Transverse colon (tissue), 4 donors: ENCODE results near the gene TEAD3. TPM values are rescaled to one million over a fixed set of nuclear protein-coding genes. Genes with fewer than 3 reads are reported as not detected.
"Not testable (repeated sequence)": the region's sequence is repeated elsewhere in the genome, so short reads cannot be mapped to it uniquely, and the experiment has no call there.

Experiments
- DNase-seq: peaks from one replicate; pipeline ENCODE4 v3.0.0-alpha.2; 2019
- H3K27ac ChIP-seq, 4 donors: fragments of 200-600 bp; sonication (generic); 2 replicates each; pipeline ENCODE4 v1.5.1; 2016 to 2018; ENCODE audit warnings: inconsistent platforms in 4 of 4
- H3K27me3 ChIP-seq: fragments of 200-600 bp; sonication (generic); 2 replicates; pipeline ENCODE4 v1.5.1; 2017; ENCODE audit warnings: inconsistent platforms
- H3K36me3 ChIP-seq, 4 donors: fragments of 200-600 bp; sonication (generic); 2 replicates each; pipeline ENCODE4 v1.5.1; 2017 to 2019; ENCODE audit warnings: inconsistent platforms in 4 of 4
- H3K4me1 ChIP-seq, 4 donors: fragments of 200-600 bp; sonication (generic); 2 replicates each; pipeline ENCODE4 v1.5.1; 2017 to 2020; ENCODE audit warnings: inconsistent platforms in 4 of 4
- H3K4me3 ChIP-seq, 4 donors: fragments of 200-600 bp; sonication (generic); 1 replicate in 1 of 4; 2 replicates in 3 of 4; pipeline versions ENCODE4 v1.5.1 to v1.6.1; 2017 to 2019; ENCODE audit warnings: inconsistent platforms in 4 of 4
- H3K9me3 ChIP-seq, 2 donors: fragments of 200-600 bp; sonication (generic); 2 replicates each; pipeline ENCODE4 v1.5.1; 2017 to 2019; ENCODE audit warnings: inconsistent platforms in 2 of 2
- EP300 ChIP-seq: sonication (generic); formaldehyde crosslinking; IDR thresholded peaks from one replicate; pipeline ENCODE4 v1.6.1; 2017; ENCODE audit warnings: antibody characterized with exemption, low read depth
- POLR2A ChIP-seq: fragments of 450-650 bp; IDR thresholded peaks from one replicate; pipeline ENCODE4 v1.6.1; 2016; ENCODE audit warnings: antibody characterized with exemption, mild to moderate bottlenecking, moderate library complexity
- POLR2AphosphoS5 ChIP-seq, 3 donors: sonication (generic); formaldehyde crosslinking; IDR thresholded peaks; one replicate each; pipeline ENCODE4 v1.6.1; 2016; ENCODE audit warnings: antibody characterized with exemption in 3 of 3
- WGBS, 2 donors: methylation state at CpG; one replicate each; pipeline ENCODE4 v1.1.5; 2018; ENCODE audit warnings: low coverage in 1 of 2; 5-methylcytosine and 5-hydroxymethylcytosine counted together
- in situ Hi-C, 4 donors: fragments of 200-750 bp; cut with MboI; loops; one replicate each; pipeline versions ENCODE4 v1.15.0 to v1.15.1; 2017; ENCODE audit warnings: low sequenced_read_pairs in 3 of 4, low pct_ligation_motif_present in 1 of 4, low pct_unique_long_range_greater_than_20kb in 1 of 4
- intact Hi-C: fragments of 100-400 bp; cut with DNase I; formaldehyde crosslinking; loops from one replicate; pipeline ENCODE4 v1.15.1; 2023; ENCODE audit warnings: low total_unique reads
- total RNA-seq, 4 donors: library from RNA; depleted of rRNA; stranded (reverse); fragments of >200 nt; gene quantifications; one replicate each; pipeline ENCODE4 v1.1.0, GENCODE V29; 2016
- TF ChIP-seq, protein P1 (sequence below), 5 experiments: fragments of 200-600 bp in 3 of 5; fragments of 450-650 bp in 2 of 5; sonication (generic) in 3 of 5; IDR thresholded peaks; 1 replicate in 2 of 5; 2 replicates in 3 of 5; pipeline ENCODE4 v1.5.1; 2016 to 2017; ENCODE audit warnings: antibody characterized with exemption in 5 of 5, inconsistent platforms in 3 of 5, mild to moderate bottlenecking in 2 of 5, moderate library complexity in 1 of 5

TEAD3 gene
- total RNA-seq, 4 donors from 2014 or later, result 23.0 to 67.7 (median 25.3) TPM

DNA sequence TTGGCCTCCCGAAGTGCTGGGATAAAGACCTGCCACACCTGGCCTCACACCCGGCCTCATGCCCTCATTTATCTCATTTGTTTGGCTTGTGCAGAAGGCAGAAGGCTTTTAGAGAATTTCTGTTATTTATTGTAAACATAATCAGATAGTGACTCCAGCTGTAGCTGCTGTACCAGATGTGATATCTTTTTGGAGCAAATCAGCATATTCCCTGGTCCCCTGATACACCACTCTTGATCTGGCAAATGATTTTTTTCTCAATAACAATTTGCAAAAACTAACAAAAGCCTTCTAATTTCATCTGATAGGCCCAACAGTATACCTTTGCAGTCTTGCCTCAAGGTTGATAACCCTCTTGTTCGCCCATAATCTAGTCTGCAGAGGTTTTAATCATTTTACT, 42.3 kb upstream of the TEAD3 start:
- WGBS, 2 donors, result 70 to 80% methylated on average over 1 to 3 of the region's 3 CpGs
- in situ Hi-C loops, result no loop called here

DNA sequence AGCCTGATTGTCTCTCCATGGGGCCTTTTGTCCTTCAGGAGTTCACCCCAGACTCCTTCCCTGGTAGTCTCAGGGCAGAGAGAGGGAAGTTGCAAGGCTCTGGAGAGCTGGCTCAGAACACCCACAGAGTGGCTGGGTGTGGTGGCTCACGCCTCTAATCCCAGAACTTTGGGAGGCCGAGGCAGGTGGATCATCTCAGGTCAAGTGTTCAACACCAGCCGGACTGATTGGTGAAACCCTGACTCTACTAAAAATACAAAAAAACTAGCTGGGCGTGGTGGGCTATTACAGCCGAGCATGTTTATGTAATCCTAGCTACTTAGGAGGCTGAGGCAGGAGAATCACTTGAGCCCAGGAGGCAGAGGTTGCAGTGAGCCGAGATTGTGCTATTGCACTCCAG, 39.0 kb upstream of the TEAD3 start:
- H3K36me3 ChIP-seq, H3K4me1 ChIP-seq, H3K4me3 ChIP-seq, in situ Hi-C loops, H3K9me3 ChIP-seq, H3K27ac ChIP-seq, intact Hi-C loops, DNase-seq, H3K27me3 ChIP-seq: not testable (repeated sequence)
- WGBS, 2 donors, result 60 to 82% methylated on average over 2 to 6 of the region's 6 CpGs

More for the DNA sequence above, 42.3 kb upstream of the TEAD3 start:
- DNase-seq, result no peak
- no peaks in the 10 kb centered on the region for H3K27me3 ChIP-seq
- intact Hi-C loops, result no loop called here
- H3K4me3 ChIP-seq, result no peak overlapping the region
- no peak overlapping the region for H3K27ac ChIP-seq
- H3K36me3 ChIP-seq, result no peaks in the 10 kb centered on the region
- TF ChIP-seq EP300, result no peak
- TF ChIP-seq, protein P1, sequence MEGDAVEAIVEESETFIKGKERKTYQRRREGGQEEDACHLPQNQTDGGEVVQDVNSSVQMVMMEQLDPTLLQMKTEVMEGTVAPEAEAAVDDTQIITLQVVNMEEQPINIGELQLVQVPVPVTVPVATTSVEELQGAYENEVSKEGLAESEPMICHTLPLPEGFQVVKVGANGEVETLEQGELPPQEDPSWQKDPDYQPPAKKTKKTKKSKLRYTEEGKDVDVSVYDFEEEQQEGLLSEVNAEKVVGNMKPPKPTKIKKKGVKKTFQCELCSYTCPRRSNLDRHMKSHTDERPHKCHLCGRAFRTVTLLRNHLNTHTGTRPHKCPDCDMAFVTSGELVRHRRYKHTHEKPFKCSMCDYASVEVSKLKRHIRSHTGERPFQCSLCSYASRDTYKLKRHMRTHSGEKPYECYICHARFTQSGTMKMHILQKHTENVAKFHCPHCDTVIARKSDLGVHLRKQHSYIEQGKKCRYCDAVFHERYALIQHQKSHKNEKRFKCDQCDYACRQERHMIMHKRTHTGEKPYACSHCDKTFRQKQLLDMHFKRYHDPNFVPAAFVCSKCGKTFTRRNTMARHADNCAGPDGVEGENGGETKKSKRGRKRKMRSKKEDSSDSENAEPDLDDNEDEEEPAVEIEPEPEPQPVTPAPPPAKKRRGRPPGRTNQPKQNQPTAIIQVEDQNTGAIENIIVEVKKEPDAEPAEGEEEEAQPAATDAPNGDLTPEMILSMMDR (IDR thresholded peaks at IDR 0.05), result no peak
- no peak for TF ChIP-seq POLR2A
- no peak for TF ChIP-seq POLR2AphosphoS5 (IDR thresholded peaks at IDR 0.05)
- H3K9me3 ChIP-seq, result no peaks in the 10 kb centered on the region
- H3K4me1 ChIP-seq, result peaks cover 0 to 2% (median 0%) of the 10 kb centered on the region in 4 donors

DNA sequence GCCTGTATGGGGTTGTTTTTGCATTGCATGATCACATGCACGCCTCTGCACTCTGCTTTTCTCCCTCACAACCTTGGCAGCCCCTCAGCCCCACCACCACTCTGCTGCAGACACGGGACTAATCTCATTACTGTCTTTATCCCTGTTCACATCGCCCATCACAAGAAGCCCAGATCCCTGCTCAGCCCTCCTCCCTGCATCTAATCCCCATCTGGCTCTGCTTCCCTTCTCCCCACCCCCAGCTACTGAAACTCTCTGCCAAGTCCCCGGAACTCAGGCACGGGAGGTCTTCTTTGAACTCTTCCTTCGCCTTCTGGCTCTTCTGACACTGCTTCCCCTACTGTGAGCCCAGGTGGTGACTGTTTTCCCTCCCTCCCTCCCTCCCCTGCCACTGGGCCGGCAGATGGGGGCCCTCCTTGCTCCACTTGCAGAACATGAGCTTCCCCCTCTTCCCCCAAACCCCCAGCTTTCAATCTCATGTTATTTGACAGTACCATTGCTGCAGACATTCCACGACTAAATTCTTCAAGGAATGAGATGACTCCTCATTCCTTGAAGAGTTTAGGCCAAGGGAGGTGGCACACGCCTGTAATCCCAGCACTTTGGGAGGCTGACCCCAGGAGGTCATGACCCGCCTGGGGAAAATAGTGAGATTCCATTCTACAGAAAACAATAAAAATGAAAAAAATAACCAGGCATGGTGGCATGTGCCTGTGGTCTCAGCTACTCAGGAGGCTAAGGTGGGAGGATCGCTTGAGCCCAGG, 37.7 kb upstream of the TEAD3 start:
- TF ChIP-seq POLR2AphosphoS5 (IDR thresholded peaks at IDR 0.05) (no peak), EP300 (no peak), POLR2A (no peak)
- TF ChIP-seq, protein P1 (IDR thresholded peaks at IDR 0.05), result no peak
- H3K27ac ChIP-seq, result no peak overlapping the region
- H3K4me3 ChIP-seq, result no peak overlapping the region
- no peaks in the 10 kb centered on the region for H3K36me3 ChIP-seq
- no peaks in the 10 kb centered on the region for H3K9me3 ChIP-seq
- peaks cover 0 to 4% (median 0%) of the 10 kb centered on the region in 4 donors for H3K4me1 ChIP-seq
- in situ Hi-C loops (no loop called here), intact Hi-C loops (no loop called here)
- WGBS, 2 donors, result 43 to 54% methylated on average over 8 to 11 of the region's 11 CpGs
- no peaks in the 10 kb centered on the region for H3K27me3 ChIP-seq
- DNase-seq, result no peak

DNA sequence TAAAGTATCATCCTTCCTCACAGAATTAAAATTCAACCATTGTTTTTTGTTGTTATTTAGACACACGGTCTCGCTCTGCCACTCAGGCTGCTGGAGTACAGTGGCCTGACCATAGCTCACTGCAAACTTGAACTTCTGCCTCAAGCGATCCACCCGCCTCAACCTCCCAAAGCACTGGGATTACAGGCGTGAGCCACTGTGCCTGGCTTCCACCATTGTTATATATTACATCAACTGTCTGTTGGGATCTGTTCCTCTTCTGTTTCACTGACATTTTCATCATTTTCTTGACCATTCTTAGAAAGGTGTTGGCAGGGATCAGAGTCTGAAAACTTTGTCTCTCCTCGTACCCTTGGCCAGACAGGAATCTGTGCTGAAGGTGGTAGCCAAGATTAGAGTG, 37.1 kb upstream of the TEAD3 start:
- H3K27me3 ChIP-seq, result no peaks in the 10 kb centered on the region
- 61 to 86% methylated on average over 5 to 6 of the region's 6 CpGs for WGBS, 2 donors
- no peaks in the 10 kb centered on the region for H3K36me3 ChIP-seq
- no peak overlapping the region for H3K4me3 ChIP-seq
- no peaks in the 10 kb centered on the region for H3K9me3 ChIP-seq
- no peak overlapping the region for H3K27ac ChIP-seq
- intact Hi-C loops, result no loop called here
- in situ Hi-C loops, result no loop called here
- H3K4me1 ChIP-seq, result peaks cover 0 to 4% (median 0%) of the 10 kb centered on the region in 4 donors
- TF ChIP-seq POLR2A (no peak), EP300 (no peak), POLR2AphosphoS5 (IDR thresholded peaks at IDR 0.05) (no peak)
- TF ChIP-seq, protein P1 (IDR thresholded peaks at IDR 0.05), result no peak
- no peak for DNase-seq

DNA sequence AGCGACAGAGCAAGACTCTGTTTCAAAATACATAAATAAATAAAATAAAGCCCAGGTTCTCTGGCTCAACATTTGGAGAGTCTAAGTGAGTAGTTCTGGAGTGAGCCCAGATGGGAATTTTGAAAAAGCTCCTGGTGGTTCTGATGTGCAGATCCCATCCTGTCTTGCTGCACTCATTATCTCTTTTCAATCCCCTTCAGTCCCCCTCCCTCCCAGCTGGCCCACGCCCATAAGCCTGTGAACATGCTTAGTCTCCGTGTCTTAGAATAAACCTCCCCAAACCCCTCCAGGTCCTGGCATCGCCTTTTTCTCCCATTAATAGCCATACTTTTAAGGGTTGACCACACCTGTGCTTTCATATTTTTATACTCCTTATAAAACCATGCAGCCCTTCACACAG, 35.2 kb upstream of the TEAD3 start:
- no peak for DNase-seq
- Histone ChIP-seq H3K4me3 (no peak overlapping the region), H3K9me3 (no peaks in the 10 kb centered on the region), H3K27ac (no peak overlapping the region), H3K36me3 (no peaks in the 10 kb centered on the region), H3K4me1 (peaks cover 0 to 4% (median 0%) of the 10 kb centered on the region in 4 donors), H3K27me3 (no peaks in the 10 kb centered on the region)
- TF ChIP-seq POLR2AphosphoS5 (IDR thresholded peaks at IDR 0.05), result no peak
- no peak for TF ChIP-seq POLR2A
- TF ChIP-seq, protein P1 (IDR thresholded peaks at IDR 0.05), result no peak
- TF ChIP-seq EP300, result no peak
- 79 to 88% methylated on average over 3 to 4 of the region's 4 CpGs for WGBS, 2 donors
- in situ Hi-C loops, result no loop called here
- intact Hi-C loops, result no loop called here
